ENCODE results near the gene CPT1C.

DNA sequence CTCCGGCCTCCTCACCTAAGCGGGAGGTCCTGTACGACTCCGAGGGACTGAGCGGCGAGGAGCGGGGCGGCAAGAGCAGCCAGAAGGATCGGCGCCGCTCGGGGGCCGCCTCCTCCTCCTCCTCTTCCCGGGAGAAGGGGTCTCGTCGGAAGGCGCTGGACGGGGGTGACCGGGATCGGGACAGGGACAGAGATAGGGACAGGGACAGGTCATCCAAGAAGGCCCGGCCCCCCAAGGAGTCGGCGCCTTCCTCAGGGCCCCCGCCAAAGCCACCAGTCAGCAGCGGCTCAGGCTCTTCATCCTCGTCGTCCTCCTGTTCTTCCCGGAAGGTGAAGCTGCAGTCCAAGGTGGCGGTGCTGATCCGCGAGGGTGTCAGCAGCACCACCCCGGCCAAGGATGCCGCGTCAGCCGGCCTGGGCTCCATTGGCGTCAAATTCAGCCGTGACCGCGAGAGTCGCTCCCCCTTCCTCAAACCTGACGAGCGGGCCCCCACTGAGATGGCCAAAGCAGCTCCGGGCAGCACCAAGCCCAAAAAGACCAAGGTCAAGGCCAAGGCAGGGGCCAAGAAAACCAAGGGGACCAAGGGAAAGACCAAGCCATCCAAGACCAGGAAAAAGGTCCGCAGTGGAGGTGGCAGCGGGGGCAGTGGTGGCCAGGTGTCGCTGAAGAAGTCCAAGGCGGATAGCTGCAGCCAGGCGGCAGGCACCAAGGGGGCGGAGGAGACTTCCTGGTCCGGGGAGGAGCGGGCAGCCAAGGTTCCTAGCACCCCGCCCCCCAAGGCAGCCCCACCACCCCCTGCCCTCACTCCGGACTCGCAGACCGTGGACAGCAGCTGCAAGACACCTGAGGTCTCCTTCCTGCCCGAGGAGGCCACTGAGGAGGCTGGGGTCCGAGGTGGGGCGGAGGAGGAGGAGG is 38.1 kb upstream of the CPT1C start:
- TF ChIP-seq, protein P1, sequence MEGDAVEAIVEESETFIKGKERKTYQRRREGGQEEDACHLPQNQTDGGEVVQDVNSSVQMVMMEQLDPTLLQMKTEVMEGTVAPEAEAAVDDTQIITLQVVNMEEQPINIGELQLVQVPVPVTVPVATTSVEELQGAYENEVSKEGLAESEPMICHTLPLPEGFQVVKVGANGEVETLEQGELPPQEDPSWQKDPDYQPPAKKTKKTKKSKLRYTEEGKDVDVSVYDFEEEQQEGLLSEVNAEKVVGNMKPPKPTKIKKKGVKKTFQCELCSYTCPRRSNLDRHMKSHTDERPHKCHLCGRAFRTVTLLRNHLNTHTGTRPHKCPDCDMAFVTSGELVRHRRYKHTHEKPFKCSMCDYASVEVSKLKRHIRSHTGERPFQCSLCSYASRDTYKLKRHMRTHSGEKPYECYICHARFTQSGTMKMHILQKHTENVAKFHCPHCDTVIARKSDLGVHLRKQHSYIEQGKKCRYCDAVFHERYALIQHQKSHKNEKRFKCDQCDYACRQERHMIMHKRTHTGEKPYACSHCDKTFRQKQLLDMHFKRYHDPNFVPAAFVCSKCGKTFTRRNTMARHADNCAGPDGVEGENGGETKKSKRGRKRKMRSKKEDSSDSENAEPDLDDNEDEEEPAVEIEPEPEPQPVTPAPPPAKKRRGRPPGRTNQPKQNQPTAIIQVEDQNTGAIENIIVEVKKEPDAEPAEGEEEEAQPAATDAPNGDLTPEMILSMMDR (IDR thresholded peaks at IDR 0.05) = no peak
- no peak for TF ChIP-seq POLR2A (IDR thresholded peaks at IDR 0.05)

Data from body of pancreas (tissue), 4 donors.